ENCODE measurements around the gene SASH1. TPM values are rescaled to one million over a fixed set of nuclear protein-coding genes. Genes with fewer than 3 reads are reported as not detected.

Gene SASH1
- total and polyA plus RNA-seq, 9 of the 15 experiments (the other 6 are each of a cell fraction or from before 2014, with no cell fraction given): 0.35 to 3.5 (median 1.6) TPM

- TF ChIP-seq VEZF1 (CRISPR knock-in tag; IDR thresholded peaks at IDR 0.05) (no peak), NFE2 (IDR thresholded peaks at IDR 0.05; ENCODE audit: low read depth) (peak; percentile 10; the same call in 1 of the 2 replicates), CHD7 (IDR thresholded peaks at IDR 0.05; ENCODE audit: low read depth, low read length) (no peak), E2F1 (CRISPR knock-in tag; IDR thresholded peaks at IDR 0.05) (no peak), ZNF518B (CRISPR knock-in tag; IDR thresholded peaks at IDR 0.05) (no peak), NKRF (IDR thresholded peaks at IDR 0.05; ENCODE audit: borderline replicate concordance) (no peak)
Measured at GRCh38 chr6:148441454-148441911, 98.8 kb downstream of the SASH1 start (continued).
